Measurements from ENCODE around the gene ADNP. TPM values are rescaled to one million over a fixed set of nuclear protein-coding genes. Genes with fewer than 3 reads are reported as not detected.

Gene ADNP
- total and polyA plus RNA-seq, 2 of the 13 experiments (the other 11 are each of a cell fraction or from before 2014, with no cell fraction given): 21.0 to 21.5 TPM

- no peak for TF ChIP-seq ZNF816 (CRISPR knock-in tag; IDR thresholded peaks at IDR 0.05; ENCODE audit: borderline replicate concordance)
- peak; percentile 59; the same call in 1 of the 2 replicates for TF ChIP-seq ZNF362 (CRISPR knock-in tag; IDR thresholded peaks at IDR 0.05; ENCODE audit: borderline replicate concordance)
- TF ChIP-seq ZBTB20 (CRISPR knock-in tag; IDR thresholded peaks at IDR 0.05; ENCODE audit: borderline replicate concordance, low read depth): peak; percentile 54; the same call in 1 of the 2 replicates
- peak; percentile 56 for TF ChIP-seq SAP130 (CRISPR knock-in tag; IDR thresholded peaks at IDR 0.05; ENCODE audit: low read depth)
- no peak for TF ChIP-seq ZNF672 (CRISPR knock-in tag; IDR thresholded peaks at IDR 0.05)
- TF ChIP-seq, protein P1, sequence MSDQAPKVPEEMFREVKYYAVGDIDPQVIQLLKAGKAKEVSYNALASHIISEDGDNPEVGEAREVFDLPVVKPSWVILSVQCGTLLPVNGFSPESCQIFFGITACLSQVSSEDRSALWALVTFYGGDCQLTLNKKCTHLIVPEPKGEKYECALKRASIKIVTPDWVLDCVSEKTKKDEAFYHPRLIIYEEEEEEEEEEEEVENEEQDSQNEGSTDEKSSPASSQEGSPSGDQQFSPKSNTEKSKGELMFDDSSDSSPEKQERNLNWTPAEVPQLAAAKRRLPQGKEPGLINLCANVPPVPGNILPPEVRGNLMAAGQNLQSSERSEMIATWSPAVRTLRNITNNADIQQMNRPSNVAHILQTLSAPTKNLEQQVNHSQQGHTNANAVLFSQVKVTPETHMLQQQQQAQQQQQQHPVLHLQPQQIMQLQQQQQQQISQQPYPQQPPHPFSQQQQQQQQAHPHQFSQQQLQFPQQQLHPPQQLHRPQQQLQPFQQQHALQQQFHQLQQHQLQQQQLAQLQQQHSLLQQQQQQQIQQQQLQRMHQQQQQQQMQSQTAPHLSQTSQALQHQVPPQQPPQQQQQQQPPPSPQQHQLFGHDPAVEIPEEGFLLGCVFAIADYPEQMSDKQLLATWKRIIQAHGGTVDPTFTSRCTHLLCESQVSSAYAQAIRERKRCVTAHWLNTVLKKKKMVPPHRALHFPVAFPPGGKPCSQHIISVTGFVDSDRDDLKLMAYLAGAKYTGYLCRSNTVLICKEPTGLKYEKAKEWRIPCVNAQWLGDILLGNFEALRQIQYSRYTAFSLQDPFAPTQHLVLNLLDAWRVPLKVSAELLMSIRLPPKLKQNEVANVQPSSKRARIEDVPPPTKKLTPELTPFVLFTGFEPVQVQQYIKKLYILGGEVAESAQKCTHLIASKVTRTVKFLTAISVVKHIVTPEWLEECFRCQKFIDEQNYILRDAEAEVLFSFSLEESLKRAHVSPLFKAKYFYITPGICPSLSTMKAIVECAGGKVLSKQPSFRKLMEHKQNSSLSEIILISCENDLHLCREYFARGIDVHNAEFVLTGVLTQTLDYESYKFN (CRISPR knock-in tag; conservative IDR thresholded peaks at IDR 0.05): peak; percentile 72
- TF ChIP-seq SIX1 (CRISPR knock-in tag; IDR thresholded peaks at IDR 0.05; ENCODE audit: borderline replicate concordance): peak; percentile 70; the same call in 1 of the 2 replicates
- TF ChIP-seq ZNF20 (CRISPR knock-in tag; IDR thresholded peaks at IDR 0.05): 0 out of 2 replicates have a peak, but pooled peaks have one; percentile 18
- TF ChIP-seq SOX5 (CRISPR knock-in tag; IDR thresholded peaks at IDR 0.05; ENCODE audit: borderline replicate concordance): peak; percentile 92
- TF ChIP-seq KLF16 (CRISPR knock-in tag; IDR thresholded peaks at IDR 0.05): 0 out of 4 replicates have a peak, but pooled peaks of 1 of the 2 experiments have one; percentile 26
- TF ChIP-seq ZKSCAN5 (CRISPR knock-in tag; IDR thresholded peaks at IDR 0.05): no peak
- TF ChIP-seq XRCC5 (optimal IDR thresholded peaks at IDR 0.05; ENCODE audit: low read length): peak; percentile 39
- peak; percentile 73 for TF ChIP-seq ARID5B (CRISPR knock-in tag; IDR thresholded peaks at IDR 0.05)
Observed at GRCh38 chr20:50895111-50895830, 36.0 kb downstream of the ADNP start (continued).

Measured in HepG2 (cell line).